ENCODE data around the gene NME1. TPM values are rescaled to one million over a fixed set of nuclear protein-coding genes. Genes with fewer than 3 reads are reported as not detected.

The NME1 gene
- total and polyA plus RNA-seq, 9 of the 15 experiments (the other 6 are each of a cell fraction or from before 2014, with no cell fraction given), result 449 to 1,588 (median 604) TPM

DNA sequence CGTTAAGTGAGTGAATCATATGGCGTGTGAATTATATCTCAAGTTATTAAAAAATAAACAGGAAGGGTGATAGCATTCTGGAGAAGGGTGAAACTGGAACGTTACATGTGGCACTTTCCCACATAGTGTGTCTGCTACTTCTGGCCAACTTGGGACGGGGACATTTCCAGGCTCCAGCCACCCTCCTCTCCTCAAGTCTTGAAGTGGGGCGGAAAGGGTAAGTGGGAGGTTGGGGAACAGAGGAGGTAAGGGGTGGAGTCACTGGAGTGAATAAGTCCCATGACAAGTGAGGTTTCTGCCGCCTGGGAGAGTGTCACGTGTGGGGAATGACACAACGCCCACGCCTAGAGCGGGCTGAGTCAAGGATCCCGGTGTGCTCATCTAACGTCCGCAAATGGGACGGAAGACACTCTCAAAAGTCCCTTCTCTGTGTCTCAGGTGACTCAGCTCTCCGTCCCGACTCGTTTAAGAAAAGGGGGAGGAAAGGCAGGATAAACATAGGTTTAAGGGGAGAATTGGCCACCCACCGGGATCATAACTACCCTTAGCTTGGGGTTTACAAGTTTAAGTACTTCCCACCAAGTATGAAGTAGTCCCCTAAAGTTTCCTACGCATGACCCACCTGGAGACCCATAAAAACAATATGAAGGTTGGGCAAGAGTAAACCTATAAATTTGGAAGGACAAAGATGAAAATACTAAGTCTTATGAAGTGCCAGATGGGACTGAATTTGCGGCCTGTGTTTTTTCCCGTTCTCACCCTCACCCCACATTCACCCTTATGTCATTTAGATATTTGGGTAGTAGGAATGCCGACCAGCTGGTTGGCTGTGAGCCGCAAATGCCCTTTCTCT is 31.5 kb upstream of the NME1 start (continued):
- TF ChIP-seq ZNF764 (CRISPR knock-in tag; IDR thresholded peaks at IDR 0.05; ENCODE audit: low read depth) (no peak), XRCC4 (IDR thresholded peaks at IDR 0.05; ENCODE audit: extremely low read depth, insufficient read depth, insufficient read length) (no peak), KDM2B (CRISPR knock-in tag; IDR thresholded peaks at IDR 0.05) (no peak), FOXK2 (conservative IDR thresholded peaks at IDR 0.05 in 1 of 2, IDR thresholded peaks at IDR 0.05 in 1 of 2; ENCODE audit: low read depth in 2 of 2) (peak; percentile 88 to 91), SMAD2 (IDR thresholded peaks at IDR 0.05; ENCODE audit: low read depth, low read length) (no peak), SRSF9 (IDR thresholded peaks at IDR 0.05; ENCODE audit: borderline replicate concordance, low read depth, low read length) (no peak), SREBF1 (IDR thresholded peaks at IDR 0.05; ENCODE audit: borderline replicate concordance, low read depth, low read length) (peak; percentile 49; the same call in 1 of the 2 replicates), NR2C2 (CRISPR knock-in tag; IDR thresholded peaks at IDR 0.05) (0 out of 2 replicates have a peak, but pooled peaks have one; percentile 40), NR2C2 (tag; IDR thresholded peaks at IDR 0.05) (peak; percentile 75), GABPB2 (CRISPR knock-in tag; conservative IDR thresholded peaks at IDR 0.05) (no peak; the same call in 1 of the 2 replicates), ELF4 (CRISPR knock-in tag; IDR thresholded peaks at IDR 0.05) (0 out of 2 replicates have a peak, but pooled peaks have one; percentile 20), ARNT (IDR thresholded peaks at IDR 0.05) (0 out of 4 replicates have a peak, but pooled peaks of 1 of the 2 experiments have one; percentile 60), L3MBTL2 (IDR thresholded peaks at IDR 0.05) (peak; percentile 78), RBM17 (IDR thresholded peaks at IDR 0.05; ENCODE audit: borderline replicate concordance, low read depth, low read length) (no peak), SMARCE1 (IDR thresholded peaks at IDR 0.05) (peak; percentile 86), STAT5B (CRISPR knock-in tag; IDR thresholded peaks at IDR 0.05) (no peak), ZNF584 (CRISPR knock-in tag; IDR thresholded peaks at IDR 0.05; ENCODE audit: low read depth) (peak; percentile 86; the same call in 1 of the 2 replicates)
- TF ChIP-seq, protein P1, sequence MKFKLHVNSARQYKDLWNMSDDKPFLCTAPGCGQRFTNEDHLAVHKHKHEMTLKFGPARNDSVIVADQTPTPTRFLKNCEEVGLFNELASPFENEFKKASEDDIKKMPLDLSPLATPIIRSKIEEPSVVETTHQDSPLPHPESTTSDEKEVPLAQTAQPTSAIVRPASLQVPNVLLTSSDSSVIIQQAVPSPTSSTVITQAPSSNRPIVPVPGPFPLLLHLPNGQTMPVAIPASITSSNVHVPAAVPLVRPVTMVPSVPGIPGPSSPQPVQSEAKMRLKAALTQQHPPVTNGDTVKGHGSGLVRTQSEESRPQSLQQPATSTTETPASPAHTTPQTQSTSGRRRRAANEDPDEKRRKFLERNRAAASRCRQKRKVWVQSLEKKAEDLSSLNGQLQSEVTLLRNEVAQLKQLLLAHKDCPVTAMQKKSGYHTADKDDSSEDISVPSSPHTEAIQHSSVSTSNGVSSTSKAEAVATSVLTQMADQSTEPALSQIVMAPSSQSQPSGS (CRISPR knock-in tag; IDR thresholded peaks at IDR 0.05), result no peak
- TF ChIP-seq, protein P2, sequence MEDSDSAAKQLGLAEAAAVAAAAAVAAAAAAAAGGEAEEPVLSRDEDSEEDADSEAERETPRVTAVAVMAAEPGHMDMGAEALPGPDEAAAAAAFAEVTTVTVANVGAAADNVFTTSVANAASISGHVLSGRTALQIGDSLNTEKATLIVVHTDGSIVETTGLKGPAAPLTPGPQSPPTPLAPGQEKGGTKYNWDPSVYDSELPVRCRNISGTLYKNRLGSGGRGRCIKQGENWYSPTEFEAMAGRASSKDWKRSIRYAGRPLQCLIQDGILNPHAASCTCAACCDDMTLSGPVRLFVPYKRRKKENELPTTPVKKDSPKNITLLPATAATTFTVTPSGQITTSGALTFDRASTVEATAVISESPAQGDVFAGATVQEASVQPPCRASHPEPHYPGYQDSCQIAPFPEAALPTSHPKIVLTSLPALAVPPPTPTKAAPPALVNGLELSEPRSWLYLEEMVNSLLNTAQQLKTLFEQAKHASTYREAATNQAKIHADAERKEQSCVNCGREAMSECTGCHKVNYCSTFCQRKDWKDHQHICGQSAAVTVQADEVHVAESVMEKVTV (CRISPR knock-in tag; IDR thresholded peaks at IDR 0.05), result no peak
- TF ChIP-seq, protein P3, sequence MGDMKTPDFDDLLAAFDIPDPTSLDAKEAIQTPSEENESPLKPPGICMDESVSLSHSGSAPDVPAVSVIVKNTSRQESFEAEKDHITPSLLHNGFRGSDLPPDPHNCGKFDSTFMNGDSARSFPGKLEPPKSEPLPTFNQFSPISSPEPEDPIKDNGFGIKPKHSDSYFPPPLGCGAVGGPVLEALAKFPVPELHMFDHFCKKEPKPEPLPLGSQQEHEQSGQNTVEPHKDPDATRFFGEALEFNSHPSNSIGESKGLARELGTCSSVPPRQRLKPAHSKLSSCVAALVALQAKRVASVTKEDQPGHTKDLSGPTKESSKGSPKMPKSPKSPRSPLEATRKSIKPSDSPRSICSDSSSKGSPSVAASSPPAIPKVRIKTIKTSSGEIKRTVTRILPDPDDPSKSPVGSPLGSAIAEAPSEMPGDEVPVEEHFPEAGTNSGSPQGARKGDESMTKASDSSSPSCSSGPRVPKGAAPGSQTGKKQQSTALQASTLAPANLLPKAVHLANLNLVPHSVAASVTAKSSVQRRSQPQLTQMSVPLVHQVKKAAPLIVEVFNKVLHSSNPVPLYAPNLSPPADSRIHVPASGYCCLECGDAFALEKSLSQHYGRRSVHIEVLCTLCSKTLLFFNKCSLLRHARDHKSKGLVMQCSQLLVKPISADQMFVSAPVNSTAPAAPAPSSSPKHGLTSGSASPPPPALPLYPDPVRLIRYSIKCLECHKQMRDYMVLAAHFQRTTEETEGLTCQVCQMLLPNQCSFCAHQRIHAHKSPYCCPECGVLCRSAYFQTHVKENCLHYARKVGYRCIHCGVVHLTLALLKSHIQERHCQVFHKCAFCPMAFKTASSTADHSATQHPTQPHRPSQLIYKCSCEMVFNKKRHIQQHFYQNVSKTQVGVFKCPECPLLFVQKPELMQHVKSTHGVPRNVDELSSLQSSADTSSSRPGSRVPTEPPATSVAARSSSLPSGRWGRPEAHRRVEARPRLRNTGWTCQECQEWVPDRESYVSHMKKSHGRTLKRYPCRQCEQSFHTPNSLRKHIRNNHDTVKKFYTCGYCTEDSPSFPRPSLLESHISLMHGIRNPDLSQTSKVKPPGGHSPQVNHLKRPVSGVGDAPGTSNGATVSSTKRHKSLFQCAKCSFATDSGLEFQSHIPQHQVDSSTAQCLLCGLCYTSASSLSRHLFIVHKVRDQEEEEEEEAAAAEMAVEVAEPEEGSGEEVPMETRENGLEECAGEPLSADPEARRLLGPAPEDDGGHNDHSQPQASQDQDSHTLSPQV (IDR thresholded peaks at IDR 0.05), result peak; percentile 47; the same call in 1 of the 2 replicates

Measured in K562 (cell line).